ENCODE measurements around the gene SLC36A3. TPM values are rescaled to one million over a fixed set of nuclear protein-coding genes. Genes with fewer than 3 reads are reported as not detected.
"Not testable (repeated sequence)": the region's sequence is repeated elsewhere in the genome, so short reads cannot be mapped to it uniquely, and the experiment has no call there.

SLC36A3 gene
- total RNA-seq, 2 experiments from 2014 or later: not detected

DNA sequence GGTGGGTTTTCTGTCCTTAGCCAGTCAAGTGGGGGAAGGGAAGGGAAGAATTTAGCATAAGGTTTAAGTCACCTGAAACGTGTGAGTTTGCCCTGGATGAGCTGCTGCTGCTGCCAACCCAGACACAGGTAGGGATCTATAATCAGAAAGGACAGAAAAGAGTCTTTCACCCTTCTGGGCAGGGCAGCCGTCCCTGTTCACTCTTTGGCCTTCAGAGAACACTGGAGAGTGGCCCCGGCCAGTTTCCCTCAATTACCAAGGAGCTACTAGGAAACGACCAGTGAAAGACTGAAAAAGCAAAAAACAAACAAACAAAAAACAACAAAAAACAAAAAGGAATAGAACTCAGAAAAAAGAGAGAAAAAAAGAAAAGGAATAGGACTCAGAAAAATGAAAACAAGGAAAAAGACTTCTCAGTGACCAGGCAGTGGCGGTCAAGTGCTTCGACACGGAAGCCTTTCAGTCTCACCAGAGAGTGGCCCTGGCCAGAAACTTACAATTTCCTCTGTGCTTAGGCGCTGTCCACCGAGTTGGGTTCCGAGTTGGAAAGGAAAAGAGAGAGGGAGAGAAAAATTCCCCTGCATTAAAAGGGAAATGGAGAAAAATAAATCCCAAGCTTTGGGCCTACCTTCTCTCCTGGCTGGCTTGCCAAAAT, 53.1 kb downstream of the SLC36A3 start:
- ChIA-PET CTCF (interaction anchor here (0.5 to 1.9 kb wide), 9 partner anchors 11 to 703 kb away, joined by 3 to 7 read pairs (median 3); no protein-coding TSS in a partner anchor), POLR2A (interaction anchor here (1.1 kb wide), 1 partner anchor 15 kb away, joined by 4 read pairs; no protein-coding TSS in a partner anchor)
- intact Hi-C loops (cut with DNase I, micrococcal nuclease): loop anchor here in 1 of 2 experiments (5.0 kb wide), 4 partner anchors 98 to 893 kb away; partner anchors contain the start of genes G3BP1, TCOF1 and TNIP1

DNA sequence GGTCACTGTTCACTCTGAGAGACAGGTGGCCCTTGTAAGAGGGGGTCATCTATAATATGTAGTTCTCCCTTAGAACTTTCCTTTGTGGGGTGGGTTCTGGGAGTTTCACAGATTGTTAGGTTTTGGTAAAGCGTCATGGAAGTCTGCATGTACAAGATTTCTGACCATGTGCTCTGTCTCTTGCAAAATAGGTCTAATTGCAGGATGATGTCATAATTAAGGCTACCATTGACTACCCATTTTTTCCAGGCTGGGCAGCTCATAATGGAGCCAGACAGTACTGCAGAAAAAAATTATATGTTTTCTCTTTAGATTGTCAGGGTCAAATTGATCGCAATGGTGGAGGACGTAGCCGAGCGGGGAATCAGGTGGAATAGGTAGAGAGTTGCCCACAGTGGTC, 54.3 kb downstream of the SLC36A3 start:
- ATAC-seq (no peak), DNase-seq (no peak)
- Mint-ChIP-seq H3K9me3 (ENCODE audit: low read depth) (no peaks in the 10 kb centered on the region), H3K36me3 (ENCODE audit: low read depth) (no peaks in the 10 kb centered on the region), H3K27ac (no peak overlapping the region), H3K4me1 (peaks cover 38% of the 10 kb centered on the region), H3K4me3 (no peak overlapping the region), H3K27me3 (no peaks in the 10 kb centered on the region)
- ChIA-PET POLR2A (no interaction called here), CTCF (interaction anchor here (0.7 to 1.4 kb wide), 3 partner anchors 35 to 485 kb away, joined by 3 to 4 read pairs (median 3); no protein-coding TSS in a partner anchor)
- intact Hi-C loops (cut with DNase I, micrococcal nuclease): loop anchor here in 1 of 2 experiments (5.0 kb wide), 1 partner anchor 772 kb away; no protein-coding TSS in a partner anchor

More for the DNA sequence above, 53.1 kb downstream of the SLC36A3 start:
- no peaks in the 10 kb centered on the region for H3K27me3 Mint-ChIP-seq
- DNase-seq (no peak), ATAC-seq (no peak)
- H3K36me3 Mint-ChIP-seq (ENCODE audit: low read depth): no peaks in the 10 kb centered on the region
- no peaks in the 10 kb centered on the region for H3K9me3 Mint-ChIP-seq (ENCODE audit: low read depth)
- peak overlapping the region; percentile 50 for H3K4me3 Mint-ChIP-seq
- H3K27ac Mint-ChIP-seq: peak overlapping the region; percentile 84
- peaks cover 38% of the 10 kb centered on the region for H3K4me1 Mint-ChIP-seq

DNA sequence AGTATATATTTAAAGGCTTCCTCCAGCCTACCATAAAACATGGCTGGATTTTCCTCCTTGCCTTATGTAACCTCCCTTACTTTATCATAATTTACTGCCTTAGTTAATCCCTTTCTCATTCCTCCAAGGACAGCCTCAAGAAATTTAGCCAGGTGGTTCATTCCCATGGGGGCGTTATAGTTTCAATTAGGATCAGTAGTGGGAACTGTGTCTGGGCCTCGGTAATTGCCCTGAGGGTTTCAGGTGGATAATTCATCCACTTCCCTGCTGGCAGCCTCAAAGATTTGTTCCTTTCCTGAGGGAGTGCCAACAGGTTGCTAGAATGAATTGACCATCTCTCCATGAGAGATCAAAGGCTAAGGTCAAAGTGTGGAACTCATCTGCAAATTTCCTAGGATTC, 54.9 kb downstream of the SLC36A3 start:
- ChIA-PET POLR2A (no interaction called here), CTCF (interaction anchor here (0.7 to 1.2 kb wide), 2 partner anchors 34 to 133 kb away, joined by 3 read pairs; no protein-coding TSS in a partner anchor)
- no peak overlapping the region for H3K4me3 Mint-ChIP-seq
- peaks cover 39% of the 10 kb centered on the region for H3K4me1 Mint-ChIP-seq
- intact Hi-C loops (cut with DNase I, micrococcal nuclease): loop anchor here in 1 of 2 experiments (5.0 kb wide), 1 partner anchor 771 kb away; no protein-coding TSS in a partner anchor
- no peaks in the 10 kb centered on the region for H3K27me3 Mint-ChIP-seq
- no peaks in the 10 kb centered on the region for H3K9me3 Mint-ChIP-seq (ENCODE audit: low read depth)
- DNase-seq (no peak), ATAC-seq (no peak)
- no peak overlapping the region for H3K27ac Mint-ChIP-seq
- H3K36me3 Mint-ChIP-seq (ENCODE audit: low read depth): no peaks in the 10 kb centered on the region

DNA sequence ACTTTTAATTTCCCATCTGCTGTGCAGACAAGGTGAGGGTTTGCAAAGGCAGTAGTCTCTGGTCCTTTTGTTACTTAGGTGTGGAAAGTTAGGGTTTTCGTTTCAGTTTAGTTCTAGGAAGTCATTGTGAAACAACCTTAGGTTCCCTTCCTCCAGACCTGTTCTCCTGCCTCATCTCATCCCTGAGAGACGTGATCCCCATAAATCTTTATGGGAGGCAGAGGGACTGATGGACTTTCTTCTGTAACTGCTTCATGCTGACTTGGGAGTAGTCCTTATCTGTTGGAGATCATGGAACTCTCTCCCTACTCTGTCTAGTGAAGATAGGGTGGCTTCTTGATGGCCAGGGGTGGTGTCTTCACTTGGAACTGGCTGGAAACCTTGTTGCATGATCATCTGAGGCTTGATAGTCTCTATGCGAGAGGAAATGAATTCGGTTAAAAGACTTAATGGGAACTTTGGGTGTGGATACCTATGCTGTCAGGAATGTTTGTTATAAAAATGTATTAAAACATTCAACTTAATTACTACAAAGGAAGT, 57.8 kb downstream of the SLC36A3 start:
- Mint-ChIP-seq H3K27ac (no peak overlapping the region), H3K36me3 (ENCODE audit: low read depth) (no peaks in the 10 kb centered on the region), H3K9me3 (ENCODE audit: low read depth) (no peaks in the 10 kb centered on the region), H3K27me3 (no peaks in the 10 kb centered on the region), H3K4me1 (peaks cover 31% of the 10 kb centered on the region), H3K4me3 (no peak overlapping the region)
- CTCF ChIA-PET: no interaction called here
- no peak for ATAC-seq
- intact Hi-C loops (cut with DNase I, micrococcal nuclease): loop anchor here in 1 of 2 experiments (5.0 kb wide), 1 partner anchor 768 kb away; no protein-coding TSS in a partner anchor
- DNase-seq: no peak
- POLR2A ChIA-PET: no interaction called here

DNA sequence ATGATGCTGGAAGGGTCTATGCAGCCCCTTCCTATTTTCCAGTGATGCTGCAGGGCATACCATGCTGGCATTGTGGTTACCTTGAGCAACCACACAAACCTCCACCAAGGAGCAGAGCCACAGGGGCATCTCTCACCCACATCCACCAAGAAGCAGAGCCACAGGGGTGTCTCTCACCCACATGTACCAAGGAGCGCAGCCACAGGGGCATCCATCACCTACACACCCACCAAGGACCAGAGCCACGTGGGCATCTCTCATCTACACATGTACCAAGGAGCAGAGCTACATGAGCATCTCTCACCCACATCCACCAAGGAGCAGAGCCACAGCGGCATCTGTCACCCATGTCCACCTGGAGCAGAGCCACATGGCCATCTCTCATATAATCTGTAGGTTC, 59.4 kb downstream of the SLC36A3 start:
- POLR2A ChIA-PET: no interaction called here
- H3K27ac Mint-ChIP-seq: peak overlapping the region; percentile 10

DNA sequence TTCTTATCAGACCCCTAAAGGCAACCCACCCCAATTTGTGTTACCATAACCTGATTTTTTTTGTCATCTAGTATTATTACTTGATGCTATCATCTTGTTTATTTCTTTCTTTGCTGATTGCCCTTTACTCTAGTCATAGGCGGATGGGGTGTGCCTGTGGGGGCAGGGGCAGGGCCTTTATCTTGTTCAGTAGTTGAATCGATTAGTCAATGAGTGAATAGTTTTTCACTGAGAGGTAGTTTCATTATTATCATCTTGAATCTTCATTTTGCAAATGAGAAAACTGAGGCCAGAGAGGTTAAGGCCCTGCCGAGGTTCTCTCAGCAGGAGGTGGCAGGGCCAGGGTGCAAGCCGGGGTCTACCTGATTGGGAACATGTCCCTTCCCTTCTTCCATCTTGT, 60.0 kb downstream of the SLC36A3 start:
- intact Hi-C loops (cut with DNase I, micrococcal nuclease): no loop called here
- Mint-ChIP-seq H3K27me3 (no peaks in the 10 kb centered on the region), H3K4me3 (no peak overlapping the region), H3K36me3 (ENCODE audit: low read depth) (no peaks in the 10 kb centered on the region), H3K9me3 (ENCODE audit: low read depth) (no peaks in the 10 kb centered on the region), H3K27ac (peak overlapping the region; percentile 10), H3K4me1 (peaks cover 30% of the 10 kb centered on the region)
- DNase-seq (peak; percentile 67), ATAC-seq (peak; percentile 80)
- ChIA-PET POLR2A (no interaction called here), CTCF (interaction anchor here (0.5 to 1.1 kb wide), 2 partner anchors 114 to 128 kb away, joined by 3 read pairs; no protein-coding TSS in a partner anchor)

More for the DNA sequence above, 59.4 kb downstream of the SLC36A3 start:
- Mint-ChIP-seq H3K4me3 (no peak overlapping the region), H3K9me3 (ENCODE audit: low read depth) (no peaks in the 10 kb centered on the region), H3K4me1 (peaks cover 29% of the 10 kb centered on the region), H3K27me3 (no peaks in the 10 kb centered on the region), H3K36me3 (ENCODE audit: low read depth) (no peaks in the 10 kb centered on the region)
- ATAC-seq (peak; percentile 10), DNase-seq (no peak)
- CTCF ChIA-PET: no interaction called here
- intact Hi-C loops (cut with DNase I, micrococcal nuclease): no loop called here

DNA sequence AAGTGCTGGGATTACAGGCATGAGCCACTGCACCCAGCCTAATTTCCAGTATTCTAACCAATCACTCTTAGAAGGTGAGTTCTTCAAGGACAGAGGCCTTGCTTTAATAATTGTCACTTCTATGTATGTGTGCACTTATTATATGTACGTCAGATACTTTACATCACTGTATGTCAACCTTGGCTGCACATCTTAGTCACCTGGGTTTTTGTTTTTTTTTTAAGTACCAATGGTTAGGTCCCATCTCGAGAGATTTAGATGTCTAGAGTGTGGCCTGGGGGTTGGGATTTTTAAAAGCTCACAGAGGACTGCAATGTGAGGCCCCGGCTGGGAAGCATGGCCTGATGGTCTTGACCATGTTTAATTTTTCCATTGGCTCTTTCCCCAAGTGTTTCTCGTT, 60.4 kb downstream of the SLC36A3 start:
- no peak overlapping the region for H3K4me3 Mint-ChIP-seq
- DNase-seq: no peak
- no peak for ATAC-seq
- H3K36me3 Mint-ChIP-seq (ENCODE audit: low read depth): no peaks in the 10 kb centered on the region
- ChIA-PET POLR2A (no interaction called here), CTCF (interaction anchor here (0.5 to 3.7 kb wide), 5 partner anchors 14 to 128 kb away, joined by 3 to 20 read pairs (median 3); partner anchors contain the start of gene CCDC69)
- H3K4me1 Mint-ChIP-seq: peaks cover 30% of the 10 kb centered on the region
- no peaks in the 10 kb centered on the region for H3K27me3 Mint-ChIP-seq
- no peaks in the 10 kb centered on the region for H3K9me3 Mint-ChIP-seq (ENCODE audit: low read depth)
- no peak overlapping the region for H3K27ac Mint-ChIP-seq
- intact Hi-C loops (cut with DNase I, micrococcal nuclease): no loop called here

DNA sequence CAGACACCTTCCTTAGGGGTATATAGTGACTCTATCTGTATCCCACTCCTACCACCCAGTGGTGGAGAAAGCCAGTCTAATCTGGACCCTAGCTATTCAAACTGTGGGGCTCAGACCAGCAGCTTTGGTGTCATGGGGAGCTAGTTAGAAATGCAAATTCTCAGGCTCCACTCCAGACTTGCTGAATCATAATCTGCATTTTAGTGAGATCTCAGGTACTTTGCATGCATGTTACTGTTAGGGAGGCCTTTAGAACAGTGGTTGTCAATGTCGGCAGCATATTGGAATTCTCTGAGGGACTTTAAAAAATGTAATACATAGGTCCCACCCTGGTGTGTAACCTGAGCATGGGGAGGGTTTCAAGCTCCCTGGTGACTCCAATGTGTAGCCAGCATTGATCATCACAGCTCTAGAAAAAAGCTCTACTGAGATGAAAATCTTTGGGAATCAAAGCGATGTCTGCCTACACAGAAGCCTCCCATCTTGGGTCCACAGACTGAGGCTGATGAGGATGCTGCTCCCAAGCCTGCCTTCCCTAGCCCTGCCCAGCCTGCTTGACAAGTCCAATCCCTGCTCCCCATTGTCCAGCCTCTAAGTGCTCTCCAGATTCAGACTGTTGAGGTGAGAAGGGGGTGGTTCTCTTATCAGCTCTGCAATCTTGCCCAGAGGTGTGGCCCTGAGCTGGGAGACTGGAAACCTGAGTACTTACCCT, 62.5 kb downstream of the SLC36A3 start:
- Mint-ChIP-seq H3K27ac (no peak overlapping the region), H3K9me3 (ENCODE audit: low read depth) (no peaks in the 10 kb centered on the region), H3K36me3 (ENCODE audit: low read depth) (no peaks in the 10 kb centered on the region), H3K27me3 (no peaks in the 10 kb centered on the region), H3K4me1 (peaks cover 30% of the 10 kb centered on the region), H3K4me3 (no peak overlapping the region)
- intact Hi-C loops (cut with DNase I, micrococcal nuclease): no loop called here
- CTCF ChIA-PET: interaction anchor here (0.5 to 5.3 kb wide), 18 partner anchors 9 to 846 kb away, joined by 3 to 42 read pairs (median 4); partner anchors contain the start of genes CCDC69 and GM2A
- DNase-seq (no peak), ATAC-seq (no peak)
- POLR2A ChIA-PET: no interaction called here

DNA sequence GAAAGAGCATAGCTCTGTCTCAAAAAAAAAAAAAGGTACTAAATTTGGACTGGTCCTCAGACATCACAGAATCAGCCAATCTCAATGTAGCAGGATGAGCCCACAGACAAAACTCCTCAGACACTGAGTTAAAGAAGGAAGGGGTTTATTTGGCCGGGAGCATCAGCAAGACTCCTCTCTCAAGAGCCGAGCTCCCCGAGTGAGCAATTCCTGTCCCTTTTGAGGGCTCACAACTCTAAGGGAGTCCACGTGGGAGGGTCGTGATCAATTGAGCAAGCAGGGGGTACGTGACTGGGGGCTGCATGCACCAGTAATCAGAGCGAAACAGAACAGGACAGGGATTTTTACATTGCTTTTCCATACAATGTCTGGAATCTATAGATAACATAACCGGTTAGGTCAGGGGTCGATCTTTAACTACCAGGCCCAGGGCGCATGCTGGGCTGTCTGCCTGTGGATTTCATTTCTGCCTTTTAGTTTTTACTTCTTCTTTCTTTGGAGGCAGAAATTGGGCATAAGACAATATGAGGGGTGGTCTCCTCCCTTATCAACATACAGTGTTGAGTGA, 63.2 kb downstream of the SLC36A3 start:
- DNase-seq; H3K9me3 Mint-ChIP-seq (ENCODE audit: low read depth); ATAC-seq; H3K27ac Mint-ChIP-seq; H3K36me3 Mint-ChIP-seq (ENCODE audit: low read depth); H3K4me3 Mint-ChIP-seq; POLR2A ChIA-PET; H3K27me3 Mint-ChIP-seq; intact Hi-C loops (cut with DNase I, micrococcal nuclease): not testable (repeated sequence)
- CTCF ChIA-PET: interaction anchor here (0.6 to 5.3 kb wide), 11 partner anchors 11 to 845 kb away, joined by 3 to 42 read pairs (median 5); partner anchors contain the start of genes CCDC69 and GM2A
- H3K4me1 Mint-ChIP-seq: peaks cover 23% of the 10 kb centered on the region

DNA sequence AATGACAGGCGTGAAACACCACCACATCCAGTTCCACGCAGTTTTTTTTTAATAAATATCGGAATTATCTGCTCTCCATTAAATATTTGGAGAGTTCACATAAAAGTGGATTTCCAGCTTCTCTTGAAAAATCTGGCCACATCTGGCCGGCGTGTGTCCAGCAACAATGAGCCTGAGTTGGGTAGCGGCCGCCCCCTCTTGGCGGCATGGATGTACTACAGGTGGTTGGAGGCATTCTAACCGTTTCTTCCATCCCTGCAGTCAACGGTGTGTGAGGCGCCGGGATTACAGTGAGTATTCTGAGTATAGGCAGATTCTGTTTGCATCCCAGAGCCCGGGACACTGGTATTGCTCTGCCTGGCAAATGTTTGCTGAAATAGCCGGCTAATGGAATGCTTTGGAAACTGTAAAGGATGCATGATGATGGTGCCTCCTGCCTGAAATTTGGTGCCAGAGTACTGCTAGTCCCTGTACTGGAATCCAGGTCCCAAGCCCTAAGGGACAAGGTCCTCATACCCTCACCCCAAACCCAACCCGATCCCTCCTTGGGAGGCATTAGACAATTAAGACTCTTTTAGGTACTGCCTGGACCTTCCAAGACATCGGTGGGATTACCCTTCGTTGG, 64.2 kb downstream of the SLC36A3 start:
- no peaks in the 10 kb centered on the region for H3K9me3 Mint-ChIP-seq (ENCODE audit: low read depth)
- intact Hi-C loops (cut with DNase I, micrococcal nuclease): loop anchor here (1.0 to 2.0 kb wide), 4 partner anchors 15 to 113 kb away; partner anchors contain the start of gene CCDC69 (in 1 of the 2)
- DNase-seq (peak; percentile 82), ATAC-seq (peak; percentile 71)
- peaks cover 29% of the 10 kb centered on the region for H3K4me1 Mint-ChIP-seq
- H3K4me3 Mint-ChIP-seq: no peak overlapping the region
- CTCF ChIA-PET: interaction anchor here (0.6 to 6.1 kb wide), 24 partner anchors 8 to 124 kb away, joined by 3 to 50 read pairs (median 6); partner anchors contain the start of genes CCDC69 and GM2A
- POLR2A ChIA-PET: no interaction called here
- no peak overlapping the region for H3K27ac Mint-ChIP-seq
- H3K27me3 Mint-ChIP-seq: no peaks in the 10 kb centered on the region
- no peaks in the 10 kb centered on the region for H3K36me3 Mint-ChIP-seq (ENCODE audit: low read depth)

Data from activated CD4-positive, alpha-beta T cell treated with anti-CD3 and anti-CD28 coated beads for 36 hours (primary cell).